Activated CD8-positive, alpha-beta T cell treated with anti-CD3 and anti-CD28 coated beads for 36 hours (primary cell): Measurements from ENCODE around the gene MIOX. TPM values are rescaled to one million over a fixed set of nuclear protein-coding genes. Genes with fewer than 3 reads are reported as not detected.

Experiments
- ATAC-seq: fragments of 200-7000 bp; cut with Tn5 transposase; one replicate; pipeline ENCODE4 v1.10.0; 2021; ENCODE audit warnings: mild to moderate bottlenecking, moderate library complexity
- CTCF ChIA-PET: fragments of 350-600 bp; sonication (Branson Sonifier 250); formaldehyde crosslinking; loops from one replicate; lab custom pipeline; 2021; ENCODE audit warnings: antibody characterized with exemption; lab: Charles Lee
- POLR2A ChIA-PET: fragments of 350-600 bp; sonication (Branson Sonifier 250); formaldehyde crosslinking; loops from one replicate; lab custom pipeline; 2021; ENCODE audit warnings: antibody characterized with exemption; lab: Charles Lee
- DNase-seq: peaks from one replicate; pipeline ENCODE4 v3.0.0-alpha.2; 2020
- H3K27ac Mint-ChIP-seq: one replicate; pipeline ENCODE4 v1.8.0; 2021; ENCODE audit warnings: mild to moderate bottlenecking, mixed read lengths
- H3K27me3 Mint-ChIP-seq: one replicate; pipeline ENCODE4 v1.8.0; 2021; ENCODE audit warnings: mixed read lengths
- H3K36me3 Mint-ChIP-seq: one replicate; pipeline ENCODE4 v1.8.0; 2021; ENCODE audit warnings: low read depth, mixed read lengths
- H3K4me1 Mint-ChIP-seq: one replicate; pipeline ENCODE4 v1.8.0; 2021; ENCODE audit warnings: low read depth, mixed read lengths
- H3K4me3 Mint-ChIP-seq: one replicate; pipeline ENCODE4 v1.8.0; 2021; ENCODE audit warnings: mild to moderate bottlenecking, moderate library complexity, mixed read lengths
- H3K9me3 Mint-ChIP-seq: one replicate; pipeline ENCODE4 v1.8.0; 2021; ENCODE audit warnings: mixed read lengths
- CTCF ChIP-seq: fragments of 200-600 bp; IDR thresholded peaks from one replicate; pipeline ENCODE4 v1.8.0; 2022; ENCODE audit warnings: antibody characterized with exemption, mild to moderate bottlenecking
- intact Hi-C: fragments of 100-400 bp; cut with micrococcal nuclease; formaldehyde crosslinking; loops from one replicate; pipeline ENCODE4 v1.10.0; 2022
- total RNA-seq, 2 experiments: library from RNA; stranded (reverse); gene quantifications; one replicate each; pipeline ENCODE4 v1.2.3, GENCODE V29; 2021

The MIOX gene
- total RNA-seq, 2 experiments from 2014 or later: 0.29 TPM; not detected in 1

GRCh38 chr22:50503475-50504145 lies 17.0 kb downstream of the MIOX start:
- no peaks in the 10 kb centered on the region for H3K9me3 Mint-ChIP-seq
- no peaks in the 10 kb centered on the region for H3K4me1 Mint-ChIP-seq
- ChIA-PET POLR2A (interaction anchor here (0.8 to 1.3 kb wide), 2 partner anchors 22 to 118 kb away, joined by 3 to 5 read pairs; partner anchors contain the start of gene SCO2), CTCF (interaction anchor here (9.9 kb wide), 1 partner anchor 22 kb away, joined by 80 read pairs; the partner anchor contains the start of gene SCO2)
- peak; percentile 50 for DNase-seq
- H3K4me3 Mint-ChIP-seq: no peak overlapping the region
- TF ChIP-seq CTCF: no peak
- H3K27ac Mint-ChIP-seq: no peak overlapping the region
- ATAC-seq: no peak
- no peaks in the 10 kb centered on the region for H3K27me3 Mint-ChIP-seq
- H3K36me3 Mint-ChIP-seq: peaks cover 4% of the 10 kb centered on the region
- intact Hi-C loops: no loop called here

GRCh38 chr22:50504369-50505211 lies 17.9 kb downstream of the MIOX start:
- H3K36me3 Mint-ChIP-seq: peaks cover 13% of the 10 kb centered on the region

GRCh38 chr22:50505276-50505775 lies 18.7 kb downstream of the MIOX start:
- Mint-ChIP-seq H3K27me3 (no peaks in the 10 kb centered on the region), H3K9me3 (no peaks in the 10 kb centered on the region), H3K4me3 (peak overlapping the region; percentile 31), H3K4me1 (peaks cover 10% of the 10 kb centered on the region), H3K27ac (no peak overlapping the region), H3K36me3 (peaks cover 14% of the 10 kb centered on the region)
- ATAC-seq (no peak), DNase-seq (no peak)
- POLR2A ChIA-PET: interaction anchor here (8.0 kb wide), 1 partner anchor 19 kb away, joined by 111 read pairs; the partner anchor contains the start of gene SCO2
- intact Hi-C loops: no loop called here
- TF ChIP-seq CTCF: no peak
- CTCF ChIA-PET: interaction anchor here (0.8 to 9.9 kb wide), 4 partner anchors 18 to 116 kb away, joined by 3 to 80 read pairs (median 8); partner anchors contain the start of gene SCO2

More at GRCh38 chr22:50504369-50505211, 17.9 kb downstream of the MIOX start:
- H3K27ac Mint-ChIP-seq: no peak overlapping the region
- no peaks in the 10 kb centered on the region for H3K27me3 Mint-ChIP-seq
- no peaks in the 10 kb centered on the region for H3K9me3 Mint-ChIP-seq
- ATAC-seq (no peak), DNase-seq (no peak)
- intact Hi-C loops: no loop called here
- ChIA-PET POLR2A (no interaction called here), CTCF (interaction anchor here (0.8 to 9.9 kb wide), 3 partner anchors 17 to 116 kb away, joined by 3 to 80 read pairs (median 10); partner anchors contain the start of gene SCO2)
- peaks cover 9% of the 10 kb centered on the region for H3K4me1 Mint-ChIP-seq
- no peak for TF ChIP-seq CTCF
- no peak overlapping the region for H3K4me3 Mint-ChIP-seq

GRCh38 chr22:50505776-50506610 lies 19.3 kb downstream of the MIOX start:
- no peak overlapping the region for H3K27ac Mint-ChIP-seq
- peak overlapping the region; percentile 98 for H3K4me3 Mint-ChIP-seq
- POLR2A ChIA-PET: interaction anchor here (8.0 kb wide), 1 partner anchor 18 kb away, joined by 111 read pairs; the partner anchor contains the start of gene SCO2
- no peak for DNase-seq
- no peak for TF ChIP-seq CTCF
- no peak for ATAC-seq
- no peaks in the 10 kb centered on the region for H3K27me3 Mint-ChIP-seq
- H3K4me1 Mint-ChIP-seq: peaks cover 12% of the 10 kb centered on the region
- peaks cover 14% of the 10 kb centered on the region for H3K36me3 Mint-ChIP-seq
- intact Hi-C loops: no loop called here
- H3K9me3 Mint-ChIP-seq: no peaks in the 10 kb centered on the region
- CTCF ChIA-PET: interaction anchor here (0.9 to 9.9 kb wide), 4 partner anchors 8 to 115 kb away, joined by 5 to 80 read pairs (median 8); partner anchors contain the start of gene SCO2
